HS-27A (cell line): ENCODE measurements around the gene MSH3.
"Not testable (repeated sequence)": the region's sequence is repeated elsewhere in the genome, so short reads cannot be mapped to it uniquely, and the experiment has no call there.

Source experiments
- DNase-seq: peaks from one replicate; pipeline ENCODE4 v3.0.0-alpha.2; 2012; ENCODE audit warnings: low read depth, missing footprints

Gene MSH3

GRCh38 chr5:80797428-80798024 is 143.1 kb downstream of the MSH3 start:
- no peak for DNase-seq

- no peak for DNase-seq
Measured at GRCh38 chr5:80798166-80798565, 143.7 kb downstream of the MSH3 start.

- no peak for DNase-seq
Measured at GRCh38 chr5:80798633-80799032, 144.2 kb downstream of the MSH3 start.

- DNase-seq: no peak
Measured at GRCh38 chr5:80799041-80799440, 144.6 kb downstream of the MSH3 start.

GRCh38 chr5:80799573-80799972 is 145.1 kb downstream of the MSH3 start:
- DNase-seq: no peak

- no peak for DNase-seq
Measured at GRCh38 chr5:80804332-80804731, 149.9 kb downstream of the MSH3 start.

GRCh38 chr5:80805038-80805437 is 150.6 kb downstream of the MSH3 start:
- DNase-seq: no peak

- DNase-seq: no peak
Measured at GRCh38 chr5:80806929-80807328, 152.5 kb downstream of the MSH3 start.

GRCh38 chr5:80809451-80809850 is 155.0 kb downstream of the MSH3 start:
- DNase-seq: no peak

GRCh38 chr5:80810425-80810824 is 156.0 kb downstream of the MSH3 start:
- DNase-seq: no peak

- no peak for DNase-seq
Measured at GRCh38 chr5:80816590-80816989, 162.1 kb downstream of the MSH3 start.

GRCh38 chr5:80820685-80821084 is 166.2 kb downstream of the MSH3 start:
- no peak for DNase-seq

GRCh38 chr5:80822640-80823039 is 168.2 kb downstream of the MSH3 start:
- DNase-seq: no peak

- not testable (repeated sequence) for DNase-seq
Measured at GRCh38 chr5:80824159-80824558, 169.7 kb downstream of the MSH3 start.

GRCh38 chr5:80825786-80826460 is 171.5 kb downstream of the MSH3 start:
- no peak for DNase-seq

- no peak for DNase-seq
Measured at GRCh38 chr5:80834710-80835109, 180.3 kb downstream of the MSH3 start.

- no peak for DNase-seq
Measured at GRCh38 chr5:80835128-80835527, 180.7 kb downstream of the MSH3 start.

- DNase-seq: no peak
Measured at GRCh38 chr5:80837679-80838078, 183.2 kb downstream of the MSH3 start.

GRCh38 chr5:80841026-80841797 is 186.8 kb downstream of the MSH3 start:
- DNase-seq: not testable (repeated sequence)

GRCh38 chr5:80846422-80846821 is 192.0 kb downstream of the MSH3 start:
- DNase-seq: not testable (repeated sequence)

- not testable (repeated sequence) for DNase-seq
Measured at GRCh38 chr5:80850168-80850567, 195.7 kb downstream of the MSH3 start.

GRCh38 chr5:80852331-80853245 is 198.1 kb downstream of the MSH3 start:
- no peak for DNase-seq
